Activated CD8-positive, alpha-beta T cell treated with anti-CD3 and anti-CD28 coated beads for 36 hours (primary cell): Measurements from ENCODE around the gene B3GNT3. TPM values are rescaled to one million over a fixed set of nuclear protein-coding genes. Genes with fewer than 3 reads are reported as not detected.
"Not testable (repeated sequence)": the region's sequence is repeated elsewhere in the genome, so short reads cannot be mapped to it uniquely, and the experiment has no call there.

Experiments used
- ATAC-seq: fragments of 200-7000 bp; cut with Tn5 transposase; one replicate; pipeline ENCODE4 v1.10.0; 2021; ENCODE audit warnings: mild to moderate bottlenecking, moderate library complexity
- CTCF ChIA-PET: fragments of 350-600 bp; sonication (Branson Sonifier 250); formaldehyde crosslinking; loops from one replicate; lab custom pipeline; 2021; ENCODE audit warnings: antibody characterized with exemption; lab: Charles Lee
- POLR2A ChIA-PET: fragments of 350-600 bp; sonication (Branson Sonifier 250); formaldehyde crosslinking; loops from one replicate; lab custom pipeline; 2021; ENCODE audit warnings: antibody characterized with exemption; lab: Charles Lee
- DNase-seq: peaks from one replicate; pipeline ENCODE4 v3.0.0-alpha.2; 2020
- H3K27ac Mint-ChIP-seq: one replicate; pipeline ENCODE4 v1.8.0; 2021; ENCODE audit warnings: mild to moderate bottlenecking, mixed read lengths
- H3K27me3 Mint-ChIP-seq: one replicate; pipeline ENCODE4 v1.8.0; 2021; ENCODE audit warnings: mixed read lengths
- H3K36me3 Mint-ChIP-seq: one replicate; pipeline ENCODE4 v1.8.0; 2021; ENCODE audit warnings: low read depth, mixed read lengths
- H3K4me1 Mint-ChIP-seq: one replicate; pipeline ENCODE4 v1.8.0; 2021; ENCODE audit warnings: low read depth, mixed read lengths
- H3K4me3 Mint-ChIP-seq: one replicate; pipeline ENCODE4 v1.8.0; 2021; ENCODE audit warnings: mild to moderate bottlenecking, moderate library complexity, mixed read lengths
- H3K9me3 Mint-ChIP-seq: one replicate; pipeline ENCODE4 v1.8.0; 2021; ENCODE audit warnings: mixed read lengths
- CTCF ChIP-seq: fragments of 200-600 bp; IDR thresholded peaks from one replicate; pipeline ENCODE4 v1.8.0; 2022; ENCODE audit warnings: antibody characterized with exemption, mild to moderate bottlenecking
- intact Hi-C: fragments of 100-400 bp; cut with micrococcal nuclease; formaldehyde crosslinking; loops from one replicate; pipeline ENCODE4 v1.10.0; 2022
- total RNA-seq, 2 experiments: library from RNA; stranded (reverse); gene quantifications; one replicate each; pipeline ENCODE4 v1.2.3, GENCODE V29; 2021

Gene B3GNT3
- total RNA-seq, 2 experiments from 2014 or later = 0.20 TPM; not detected in 1

- DNase-seq (no peak), ATAC-seq (no peak)
- Mint-ChIP-seq H3K36me3 (peaks cover 32% of the 10 kb centered on the region), H3K27me3 (no peaks in the 10 kb centered on the region), H3K4me1 (peaks cover 29% of the 10 kb centered on the region), H3K4me3 (no peak overlapping the region), H3K9me3 (no peaks in the 10 kb centered on the region), H3K27ac (peak overlapping the region; percentile 59)
- CTCF ChIA-PET = no interaction called here
- intact Hi-C loops = no loop called here
- TF ChIP-seq CTCF = no peak
- POLR2A ChIA-PET = interaction anchor here (1.5 kb wide), 1 partner anchor 153 kb away, joined by 3 read pairs; the partner anchor contains the start of gene CCDC124
These were observed 15.7 kb upstream of the B3GNT3 start for GRCh38 chr19:17778968-17779929.

- Mint-ChIP-seq H3K36me3 (peaks cover 27% of the 10 kb centered on the region), H3K27me3 (no peaks in the 10 kb centered on the region)
These were observed 14.2 kb upstream of the B3GNT3 start for GRCh38 chr19:17780781-17781180.

GRCh38 chr19:17783721-17784120 lies 11.2 kb upstream of the B3GNT3 start:
- not testable (repeated sequence) for H3K9me3 Mint-ChIP-seq, H3K4me3 Mint-ChIP-seq, H3K27me3 Mint-ChIP-seq, DNase-seq, H3K4me1 Mint-ChIP-seq, H3K27ac Mint-ChIP-seq, ATAC-seq
- intact Hi-C loops = loop anchor here (5.0 kb wide), 1 partner anchor 81 kb away; no protein-coding TSS in a partner anchor
- CTCF ChIA-PET = interaction anchor here (0.8 to 2.7 kb wide), 16 partner anchors 11 to 124 kb away, joined by 3 to 12 read pairs (median 4); partner anchors contain the start of genes JAK3 and RPL18A
- H3K36me3 Mint-ChIP-seq = peaks cover 21% of the 10 kb centered on the region
- POLR2A ChIA-PET = interaction anchor here (1.2 kb wide), 1 partner anchor 11 kb away, joined by 3 read pairs; the partner anchor contains the start of gene B3GNT3

More at GRCh38 chr19:17780781-17781180, 14.2 kb upstream of the B3GNT3 start:
- H3K9me3 Mint-ChIP-seq = no peaks in the 10 kb centered on the region
- intact Hi-C loops = loop anchor here (5.0 kb wide), 1 partner anchor 78 kb away; no protein-coding TSS in a partner anchor
- H3K4me1 Mint-ChIP-seq = peaks cover 21% of the 10 kb centered on the region
- no peak for TF ChIP-seq CTCF
- ChIA-PET POLR2A (interaction anchor here (0.9 kb wide), 1 partner anchor 52 kb away, joined by 3 read pairs; no protein-coding TSS in a partner anchor), CTCF (no interaction called here)
- H3K4me3 Mint-ChIP-seq = no peak overlapping the region
- ATAC-seq = no peak
- no peak for DNase-seq
- no peak overlapping the region for H3K27ac Mint-ChIP-seq

- Mint-ChIP-seq H3K36me3 (peaks cover 22% of the 10 kb centered on the region), H3K4me3 (no peak overlapping the region), H3K27ac (no peak overlapping the region), H3K4me1 (peaks cover 3% of the 10 kb centered on the region), H3K27me3 (no peaks in the 10 kb centered on the region), H3K9me3 (no peaks in the 10 kb centered on the region)
- POLR2A ChIA-PET = interaction anchor here (0.6 to 1.2 kb wide), 3 partner anchors 10 to 70 kb away, joined by 3 read pairs; partner anchors contain the start of gene B3GNT3
- intact Hi-C loops = loop anchor here (5.0 kb wide), 1 partner anchor 82 kb away; no protein-coding TSS in a partner anchor
- peak; percentile 89 for DNase-seq
- CTCF ChIA-PET = interaction anchor here (0.5 to 2.7 kb wide), 19 partner anchors 12 to 209 kb away, joined by 3 to 12 read pairs (median 4); partner anchors contain the start of genes FCHO1, JAK3 and RPL18A
- peak; percentile 84 for ATAC-seq
- peak; percentile 91 for TF ChIP-seq CTCF
These were observed 10.5 kb upstream of the B3GNT3 start for GRCh38 chr19:17784201-17785008.
